ENCODE results near the gene RPL6. TPM values are rescaled to one million over a fixed set of nuclear protein-coding genes. Genes with fewer than 3 reads are reported as not detected.
A peak's percentile ranks its signal among the peaks of the same experiment; 100 is the strongest.

RPL6 gene
- total RNA-seq, 1 donor from 2014 or later, result 772 TPM

DNA sequence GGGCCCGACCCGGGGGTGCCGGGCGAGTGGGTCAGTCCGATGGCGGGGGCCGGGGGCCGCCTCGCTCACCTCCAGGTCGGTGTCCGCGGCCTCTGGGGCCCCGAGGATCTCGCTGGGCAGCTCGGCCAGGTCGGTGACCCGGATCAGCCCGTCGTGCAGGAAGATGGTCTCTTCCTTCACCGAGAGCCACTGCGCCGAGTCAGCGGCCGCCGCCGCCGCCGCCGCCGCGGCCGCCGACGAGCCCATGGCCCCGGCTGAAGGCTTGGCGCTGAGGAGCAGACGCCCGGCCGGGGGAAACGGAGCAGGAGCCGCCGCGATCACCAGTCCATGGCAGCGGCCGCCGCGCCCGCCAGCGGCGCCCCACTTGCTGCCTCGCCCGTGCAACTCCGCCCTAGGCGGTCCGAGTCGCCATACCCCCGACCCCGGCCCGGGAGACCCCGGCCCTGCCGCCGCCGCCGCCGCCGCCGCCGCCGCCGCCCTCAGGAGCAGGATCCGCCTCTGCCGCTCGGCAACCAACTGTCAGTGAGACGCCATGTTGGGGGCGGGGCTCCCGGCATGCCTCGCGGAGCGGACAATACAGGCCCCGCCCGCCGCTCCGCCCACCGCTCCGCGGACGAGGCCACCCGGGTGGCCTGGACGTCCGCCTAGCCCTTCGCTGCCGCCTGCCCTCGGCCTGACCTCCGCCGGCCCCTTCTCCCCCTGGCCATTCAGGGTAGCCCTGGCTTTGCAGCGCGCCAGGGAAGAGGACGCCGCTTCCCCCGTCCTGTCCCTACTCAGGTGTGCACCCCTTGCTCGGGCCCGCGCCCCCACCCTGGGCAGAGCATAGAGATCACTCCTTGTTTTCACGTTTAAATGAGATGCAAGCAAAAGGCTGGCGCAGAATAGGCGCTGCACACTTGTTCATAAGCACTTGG lies 27.3 kb downstream of the RPL6 start, which contains the start of gene HECTD4:
Gene HECTD4, minus strand, starts transcription at position 549 of the 914 bp plus-strand sequence. Its CDS starts 303 bp downstream, at position 246.
- DNase-seq (ENCODE audit: low spot score), result peak; percentile 99
- intact Hi-C loops (cut with DNase I), result no loop called here
- ATAC-seq, result peak; percentile 99

DNA sequence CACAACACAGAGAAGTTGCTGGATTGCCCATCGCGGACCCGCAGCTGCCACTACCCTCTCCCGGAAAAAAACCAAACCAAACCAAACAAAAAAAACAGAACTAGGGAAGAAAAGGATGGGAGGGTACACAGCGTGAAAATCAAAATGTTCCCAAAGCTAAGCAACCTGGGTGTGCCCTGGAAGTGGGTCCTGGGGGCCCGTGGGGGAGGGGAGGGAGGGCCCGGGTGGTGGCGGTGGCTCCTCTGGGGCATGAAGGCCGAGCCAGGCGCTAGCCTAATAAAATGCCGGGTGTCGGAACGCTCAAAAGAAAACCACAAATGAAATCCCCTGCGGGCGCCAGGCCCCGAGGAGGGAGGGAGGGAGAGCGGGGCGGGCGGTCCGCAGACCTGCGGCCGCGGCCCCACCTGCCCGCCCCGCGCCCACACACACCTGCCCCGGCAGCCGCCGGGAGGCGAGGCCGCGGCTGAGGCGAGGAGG lies 28.0 kb downstream of the RPL6 start:
- DNase-seq (ENCODE audit: low spot score), result peak; percentile 58
- no peak for ATAC-seq
- intact Hi-C loops (cut with DNase I), result no loop called here

DNA sequence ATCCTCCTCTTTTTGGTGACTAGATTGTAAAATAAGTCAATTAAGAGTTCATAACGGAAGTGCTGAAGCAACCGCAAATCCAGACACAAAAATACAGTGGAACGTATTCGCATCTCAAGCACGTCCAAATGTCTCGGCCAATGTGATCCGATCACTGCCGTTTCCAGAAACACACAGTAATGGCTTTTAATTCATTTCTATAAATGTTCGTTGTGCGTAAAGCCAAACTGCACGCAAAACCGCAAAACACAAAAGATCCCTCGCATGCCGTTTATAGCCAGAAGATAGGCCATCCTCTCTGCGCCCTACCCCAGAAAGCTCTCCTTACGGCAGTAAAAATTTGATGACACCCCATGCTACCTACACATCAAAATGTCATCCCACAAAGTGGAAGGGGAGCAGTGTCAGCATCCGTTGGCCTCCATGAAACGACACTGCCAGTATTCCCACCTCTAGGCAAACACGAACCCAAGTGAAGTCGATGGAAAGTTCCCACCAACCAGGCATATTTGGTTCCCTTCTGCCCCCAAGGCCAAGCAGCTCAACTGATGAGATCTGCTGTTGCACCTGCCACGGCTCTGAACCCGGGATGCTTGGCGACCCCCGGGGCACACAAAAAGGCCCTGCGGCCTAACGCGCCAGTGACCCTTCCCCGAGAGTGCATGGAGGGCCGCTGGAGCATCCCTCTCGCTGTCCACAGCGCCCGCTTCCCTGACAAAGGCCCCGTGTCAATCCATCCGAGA lies 28.6 kb downstream of the RPL6 start:
- intact Hi-C loops (cut with DNase I), result no loop called here
- ATAC-seq (no peak), DNase-seq (ENCODE audit: low spot score) (no peak)

- no peak for DNase-seq (ENCODE audit: low spot score)
- intact Hi-C loops (cut with DNase I), result no loop called here
- no peak for ATAC-seq
Observed at GRCh38 chr12:112375105-112375504, 34.3 kb downstream of the RPL6 start.

DNA sequence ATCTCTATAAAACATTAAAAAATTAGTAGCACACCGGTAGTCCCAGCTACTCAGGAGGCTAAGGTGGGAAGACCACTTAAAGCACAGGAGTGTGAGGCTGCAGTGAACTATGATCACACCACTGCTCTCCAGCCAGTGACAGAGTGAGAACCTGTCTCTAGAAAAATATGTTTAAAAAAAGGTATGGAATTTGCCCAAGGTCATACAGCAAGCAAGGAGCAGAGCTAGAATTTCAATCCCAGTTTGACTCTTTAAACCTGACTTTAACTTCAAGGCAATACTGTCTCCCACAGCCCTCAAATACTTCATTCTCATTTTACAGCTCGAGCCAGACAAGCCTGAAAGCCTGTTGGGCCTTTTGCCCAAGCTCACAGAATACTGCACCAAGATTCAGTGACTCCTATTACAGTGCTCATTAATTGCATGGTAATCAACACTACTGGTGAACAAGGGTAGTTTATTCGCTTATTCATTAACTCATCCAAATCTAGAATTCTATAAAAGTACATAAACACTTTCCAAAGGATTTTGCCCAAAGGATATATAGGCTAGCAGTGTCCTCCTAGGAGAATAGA lies 35.2 kb downstream of the RPL6 start:
- intact Hi-C loops (cut with DNase I), result no loop called here
- no peak for ATAC-seq
- no peak for DNase-seq (ENCODE audit: low spot score)

GRCh38 chr12:112370868-112371510 lies 38.4 kb downstream of the RPL6 start:
- intact Hi-C loops (cut with DNase I), result no loop called here
- ATAC-seq (no peak), DNase-seq (ENCODE audit: low spot score) (no peak)

- intact Hi-C loops (cut with DNase I), result no loop called here
Observed at GRCh38 chr12:112370199-112370598, 39.2 kb downstream of the RPL6 start.

DNA sequence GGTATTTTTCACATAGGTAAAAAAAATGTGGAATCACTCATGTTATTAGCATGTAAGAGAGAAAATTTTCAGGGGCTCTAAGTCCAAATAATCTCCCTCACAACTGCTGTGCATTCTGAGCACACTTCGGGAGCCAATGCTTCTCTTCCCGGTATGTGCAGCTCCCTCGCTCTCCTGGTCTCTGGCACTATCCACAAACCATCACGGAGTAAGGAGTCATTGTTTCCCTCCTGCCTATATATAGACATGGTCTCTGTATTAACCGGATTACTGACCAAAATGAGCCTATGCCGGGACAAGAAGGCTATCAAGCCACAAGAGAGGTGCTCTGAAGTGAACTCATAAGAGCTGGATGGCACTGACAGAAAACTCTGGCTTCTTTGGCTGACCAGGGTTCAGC lies 40.5 kb downstream of the RPL6 start:
- DNase-seq (ENCODE audit: low spot score), result no peak
- intact Hi-C loops (cut with DNase I), result no loop called here
- ATAC-seq, result no peak

More at GRCh38 chr12:112370199-112370598, 39.2 kb downstream of the RPL6 start:
- DNase-seq (ENCODE audit: low spot score) (no peak), ATAC-seq (no peak)

- no peak for ATAC-seq
- intact Hi-C loops (cut with DNase I), result no loop called here
Observed at GRCh38 chr12:112367965-112368364, 41.4 kb downstream of the RPL6 start.

GRCh38 chr12:112362310-112362709 lies 47.1 kb downstream of the RPL6 start:
- DNase-seq (ENCODE audit: low spot score), result no peak
- intact Hi-C loops (cut with DNase I), result no loop called here
- no peak for ATAC-seq

More at GRCh38 chr12:112367965-112368364, 41.4 kb downstream of the RPL6 start:
- DNase-seq (ENCODE audit: low spot score), result no peak

- DNase-seq (ENCODE audit: low spot score), result no peak
- intact Hi-C loops (cut with DNase I), result no loop called here
Observed at GRCh38 chr12:112361271-112361670, 48.1 kb downstream of the RPL6 start.

GRCh38 chr12:112359290-112359689 lies 50.1 kb downstream of the RPL6 start:
- ATAC-seq, result no peak
- no peak for DNase-seq (ENCODE audit: low spot score)
- intact Hi-C loops (cut with DNase I), result no loop called here

More at GRCh38 chr12:112361271-112361670, 48.1 kb downstream of the RPL6 start:
- ATAC-seq, result no peak

DNA sequence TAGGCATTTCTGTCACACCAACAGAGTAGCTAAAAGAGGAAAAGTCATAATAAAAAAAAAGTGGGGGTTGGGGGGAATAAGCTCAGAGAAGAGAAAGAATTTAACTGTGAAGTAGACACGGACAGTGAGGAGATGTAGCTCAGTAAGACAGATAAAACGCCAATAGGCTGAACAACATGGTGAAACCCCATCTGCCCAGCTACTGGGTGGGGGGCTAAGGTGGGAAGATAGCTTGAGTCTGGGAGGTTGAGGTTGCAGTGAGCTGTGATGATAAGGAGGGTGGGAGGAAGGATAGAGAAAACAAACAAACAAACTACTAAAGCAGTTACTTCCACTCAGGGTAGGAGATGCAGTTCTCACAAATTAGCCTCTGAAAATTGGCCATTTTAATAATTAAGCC lies 52.2 kb downstream of the RPL6 start:
- intact Hi-C loops (cut with DNase I), result no loop called here
- no peak for DNase-seq (ENCODE audit: low spot score)
- ATAC-seq, result no peak

Other genes starting within 250 kb of the RPL6 start
- 81.3 TPM for gene HECTD4, start 27.2 kb downstream of the RPL6 start, total RNA-seq
- gene PTPN11, start 9.3 kb upstream of the RPL6 start, total RNA-seq, result 109 TPM

Data from sciatic nerve (tissue), 2 donors.